Neural progenitor cell (in vitro differentiated cells): ENCODE data around the gene DBNL. TPM values are rescaled to one million over a fixed set of nuclear protein-coding genes. Genes with fewer than 3 reads are reported as not detected.

Source experiments
- DNase-seq: peaks from one replicate; pipeline ENCODE4 v3.0.0-alpha.2; 2016; ENCODE audit warnings: low spot score
- H2AFZ ChIP-seq: fragments of 200-600 bp; sonication (generic); replicated peaks from 2 replicates; pipeline ENCODE4 v1.6.1; 2016; ENCODE audit warnings: antibody characterized with exemption
- H3F3A ChIP-seq: fragments of 200-600 bp; sonication (generic); 2 replicates; pipeline ENCODE4 v1.6.1; 2016; ENCODE audit warnings: antibody characterized with exemption, low read depth
- H3K27ac ChIP-seq: fragments of 200-600 bp; sonication (generic); 2 replicates; pipeline ENCODE4 v1.5.1; 2016; ENCODE audit warnings: mild to moderate bottlenecking
- H3K27me3 ChIP-seq: fragments of 200-600 bp; sonication (generic); 2 replicates; pipeline ENCODE4 v1.6.1; 2016; ENCODE audit warnings: mild to moderate bottlenecking, moderate library complexity
- H3K36me3 ChIP-seq: fragments of 200-600 bp; sonication (generic); 2 replicates; pipeline ENCODE4 v1.5.1; 2016
- H3K4me1 ChIP-seq: fragments of 200-600 bp; sonication (generic); 2 replicates; pipeline ENCODE4 v1.6.1; 2016; ENCODE audit warnings: mixed run types
- H3K4me2 ChIP-seq: fragments of 200-600 bp; sonication (generic); 2 replicates; pipeline ENCODE4 v1.6.1; 2016
- H3K4me3 ChIP-seq: fragments of 200-600 bp; sonication (generic); 2 replicates; pipeline ENCODE4 v1.5.1; 2016
- H3K79me2 ChIP-seq: fragments of 200-600 bp; sonication (generic); 2 replicates; pipeline ENCODE4 v1.6.1; 2016; ENCODE audit warnings: low read depth
- H3K9ac ChIP-seq: fragments of 200-600 bp; sonication (generic); 2 replicates; pipeline ENCODE4 v1.6.1; 2016
- H3K9me3 ChIP-seq: fragments of 200-600 bp; sonication (generic); 2 replicates; pipeline ENCODE4 v1.5.1; 2016; ENCODE audit warnings: low read depth
- H4K20me1 ChIP-seq: fragments of 200-600 bp; sonication (generic); 2 replicates; pipeline ENCODE4 v1.6.1; 2016; ENCODE audit warnings: low read depth
- H3K27ac Mint-ChIP-seq: 3 replicates; pipeline ENCODE4 v1.8.0; 2021; ENCODE audit warnings: mixed read lengths
- H3K27me3 Mint-ChIP-seq: 2 replicates; pipeline ENCODE4 v1.8.0; 2022; ENCODE audit warnings: low read depth, mild to moderate bottlenecking, inconsistent platforms, moderate library complexity, mixed read lengths; ENCODE audit not compliant: insufficient read depth
- H3K36me3 Mint-ChIP-seq: 3 replicates; pipeline ENCODE4 v1.8.0; 2021; ENCODE audit warnings: mixed read lengths
- H3K4me1 Mint-ChIP-seq: 3 replicates; pipeline ENCODE4 v1.8.0; 2021; ENCODE audit warnings: mixed read lengths
- H3K4me3 Mint-ChIP-seq: 3 replicates; pipeline ENCODE4 v1.8.0; 2021; ENCODE audit warnings: mild to moderate bottlenecking, moderate library complexity, mixed read lengths
- H3K9me3 Mint-ChIP-seq: 3 replicates; pipeline ENCODE4 v1.8.0; 2020; ENCODE audit warnings: mixed read lengths
- EZH2 ChIP-seq: fragments of 200-600 bp; sonication (generic); IDR thresholded peaks from 2 replicates; pipeline ENCODE4 v1.6.1; 2017; ENCODE audit warnings: antibody characterized with exemption, mild to moderate bottlenecking, moderate library complexity
- EZH2phosphoT487 ChIP-seq: fragments of 200-600 bp; sonication (generic); IDR thresholded peaks from 2 replicates; pipeline ENCODE4 v1.6.1; 2017; ENCODE audit warnings: antibody characterized with exemption
- total RNA-seq: library from RNA; depleted of rRNA; stranded (reverse); fragments of >200 nt; gene quantifications from 2 replicates; pipeline ENCODE4 v1.2.3, GENCODE V29; 2015; ENCODE audit warnings: low replicate concordance
- TF ChIP-seq, protein P1 (sequence below): fragments of 200-600 bp; sonication (generic); IDR thresholded peaks from 2 replicates; pipeline ENCODE4 v1.5.1; 2017; ENCODE audit warnings: antibody characterized with exemption, mild to moderate bottlenecking

The DBNL gene
- total RNA-seq, 1 donor from 2014 or later, result 31.4 TPM

DNA sequence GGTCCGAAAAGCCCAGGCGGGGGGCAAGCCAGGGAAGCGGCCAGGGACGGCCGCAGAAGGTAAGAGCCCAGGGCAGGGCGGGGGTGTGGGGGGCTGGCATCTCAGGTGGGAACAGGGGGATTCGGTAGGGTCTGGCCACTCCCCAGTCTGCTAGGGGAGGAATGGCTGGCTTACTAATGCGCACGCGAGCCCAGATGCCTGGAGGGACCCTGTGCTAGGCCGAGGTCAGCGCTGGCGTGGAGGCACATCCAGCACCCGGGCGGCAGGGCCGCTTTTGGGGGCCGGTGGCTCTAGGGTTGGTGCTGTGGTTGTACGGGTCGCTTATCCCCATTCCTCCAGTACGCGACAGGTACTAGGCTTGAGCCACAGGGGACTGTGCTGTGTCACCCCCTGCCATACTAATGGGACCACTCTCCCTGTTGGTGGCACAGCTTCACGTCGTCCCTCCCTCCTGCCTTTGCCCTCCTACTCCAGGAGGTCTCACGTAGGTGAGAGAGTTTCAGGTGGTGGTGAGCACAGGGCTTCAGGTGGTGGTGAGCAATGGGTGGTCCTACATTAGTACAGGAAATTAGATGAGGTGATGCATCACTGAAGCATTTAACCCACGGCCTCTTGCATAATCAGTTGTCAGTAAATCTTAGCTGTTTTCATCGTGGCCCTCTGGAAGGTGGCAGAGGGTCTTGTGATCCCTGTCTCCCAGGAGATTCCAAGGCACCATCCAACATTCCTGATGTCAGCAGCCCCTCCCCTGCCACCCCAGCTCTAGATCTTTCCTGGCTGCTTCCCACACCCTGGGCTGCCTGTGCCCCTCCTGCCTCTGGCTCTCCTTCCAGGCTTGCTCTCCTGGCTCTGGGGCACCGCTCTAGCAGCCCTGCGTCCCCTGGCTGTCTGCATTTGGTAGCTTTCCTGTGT, 60.6 kb downstream of the DBNL start:
- H3K36me3 ChIP-seq, result no peaks in the 10 kb centered on the region
- H3K4me1 Mint-ChIP-seq, result peaks cover 27% of the 10 kb centered on the region
- no peak overlapping the region for H2AFZ ChIP-seq
- H3K4me1 ChIP-seq, result no peaks in the 10 kb centered on the region
- no peak overlapping the region for H3K9ac ChIP-seq
- TF ChIP-seq EZH2, result peak; percentile 15
- TF ChIP-seq EZH2phosphoT487, result no peak
- H3K9me3 ChIP-seq, result no peaks in the 10 kb centered on the region
- peaks cover 44% of the 10 kb centered on the region for H3K27me3 ChIP-seq
- peaks cover 3% of the 10 kb centered on the region for H3K36me3 Mint-ChIP-seq
- H4K20me1 ChIP-seq, result peaks cover 4% of the 10 kb centered on the region
- no peaks in the 10 kb centered on the region for H3K9me3 Mint-ChIP-seq
- peaks cover 8% of the 10 kb centered on the region for H3K27me3 Mint-ChIP-seq
- H3F3A ChIP-seq, result peaks cover 5% of the 10 kb centered on the region
- H3K4me2 ChIP-seq, result peak overlapping the region; percentile 80
- DNase-seq, result peak; percentile 51
- H3K27ac ChIP-seq, result no peak overlapping the region
- peak overlapping the region; percentile 54 for H3K4me3 ChIP-seq
- peak overlapping the region; percentile 86 for H3K4me3 Mint-ChIP-seq
- H3K79me2 ChIP-seq, result no peaks in the 10 kb centered on the region
- peak overlapping the region; percentile 28 for H3K27ac Mint-ChIP-seq

DNA sequence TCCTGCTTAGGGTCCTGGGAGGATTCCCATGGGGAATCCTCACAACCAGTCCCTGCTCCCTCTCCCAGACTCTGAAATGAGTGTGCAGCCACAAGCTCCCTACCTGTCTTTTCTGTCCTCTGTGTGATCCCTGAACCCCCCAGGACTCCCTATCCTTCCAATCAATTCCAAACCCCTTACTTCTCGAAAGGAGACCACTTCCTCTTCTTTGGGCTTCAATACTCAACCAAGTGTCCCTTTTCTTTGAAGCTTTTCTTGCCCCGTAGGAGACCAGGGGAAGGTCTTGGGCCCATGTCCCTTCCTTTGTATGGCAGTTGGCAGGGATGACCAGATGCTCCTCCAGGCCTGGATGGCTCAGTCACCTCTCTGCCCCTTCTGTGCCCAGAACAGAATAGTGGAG, 61.3 kb downstream of the DBNL start:
- Histone ChIP-seq H2AFZ (no peak overlapping the region), H3K4me1 (no peaks in the 10 kb centered on the region), H3K79me2 (no peaks in the 10 kb centered on the region), H3K4me2 (peak overlapping the region; percentile 80), H3K9me3 (no peaks in the 10 kb centered on the region), H4K20me1 (peaks cover 4% of the 10 kb centered on the region), H3K9ac (no peak overlapping the region), H3K27ac (no peak overlapping the region), H3K36me3 (no peaks in the 10 kb centered on the region), H3F3A (peaks cover 5% of the 10 kb centered on the region), H3K27me3 (peaks cover 44% of the 10 kb centered on the region), H3K4me3 (no peak overlapping the region)
- peak overlapping the region; percentile 86 for H3K4me3 Mint-ChIP-seq
- peaks cover 3% of the 10 kb centered on the region for H3K36me3 Mint-ChIP-seq
- H3K27ac Mint-ChIP-seq, result peak overlapping the region; percentile 28
- H3K4me1 Mint-ChIP-seq, result peaks cover 20% of the 10 kb centered on the region
- peaks cover 8% of the 10 kb centered on the region for H3K27me3 Mint-ChIP-seq
- DNase-seq, result no peak
- TF ChIP-seq, protein P1, sequence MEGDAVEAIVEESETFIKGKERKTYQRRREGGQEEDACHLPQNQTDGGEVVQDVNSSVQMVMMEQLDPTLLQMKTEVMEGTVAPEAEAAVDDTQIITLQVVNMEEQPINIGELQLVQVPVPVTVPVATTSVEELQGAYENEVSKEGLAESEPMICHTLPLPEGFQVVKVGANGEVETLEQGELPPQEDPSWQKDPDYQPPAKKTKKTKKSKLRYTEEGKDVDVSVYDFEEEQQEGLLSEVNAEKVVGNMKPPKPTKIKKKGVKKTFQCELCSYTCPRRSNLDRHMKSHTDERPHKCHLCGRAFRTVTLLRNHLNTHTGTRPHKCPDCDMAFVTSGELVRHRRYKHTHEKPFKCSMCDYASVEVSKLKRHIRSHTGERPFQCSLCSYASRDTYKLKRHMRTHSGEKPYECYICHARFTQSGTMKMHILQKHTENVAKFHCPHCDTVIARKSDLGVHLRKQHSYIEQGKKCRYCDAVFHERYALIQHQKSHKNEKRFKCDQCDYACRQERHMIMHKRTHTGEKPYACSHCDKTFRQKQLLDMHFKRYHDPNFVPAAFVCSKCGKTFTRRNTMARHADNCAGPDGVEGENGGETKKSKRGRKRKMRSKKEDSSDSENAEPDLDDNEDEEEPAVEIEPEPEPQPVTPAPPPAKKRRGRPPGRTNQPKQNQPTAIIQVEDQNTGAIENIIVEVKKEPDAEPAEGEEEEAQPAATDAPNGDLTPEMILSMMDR, result no peak
- TF ChIP-seq EZH2phosphoT487, result no peak
- no peak for TF ChIP-seq EZH2
- no peaks in the 10 kb centered on the region for H3K9me3 Mint-ChIP-seq

- Histone ChIP-seq H3K4me2 (no peak overlapping the region), H3K27ac (no peak overlapping the region), H4K20me1 (peaks cover 4% of the 10 kb centered on the region), H3K27me3 (peaks cover 44% of the 10 kb centered on the region), H3F3A (peaks cover 5% of the 10 kb centered on the region), H3K36me3 (no peaks in the 10 kb centered on the region), H3K4me3 (no peak overlapping the region), H3K9me3 (no peaks in the 10 kb centered on the region), H3K9ac (no peak overlapping the region), H3K4me1 (no peaks in the 10 kb centered on the region), H3K79me2 (no peaks in the 10 kb centered on the region), H2AFZ (no peak overlapping the region)
- Mint-ChIP-seq H3K27me3 (peaks cover 8% of the 10 kb centered on the region), H3K4me1 (peaks cover 20% of the 10 kb centered on the region), H3K4me3 (peak overlapping the region; percentile 86), H3K36me3 (peaks cover 3% of the 10 kb centered on the region), H3K27ac (peak overlapping the region; percentile 91), H3K9me3 (no peaks in the 10 kb centered on the region)
- DNase-seq, result no peak
- TF ChIP-seq, protein P1, result no peak
- TF ChIP-seq EZH2phosphoT487 (no peak), EZH2 (no peak)
Measured at GRCh38 chr7:44106311-44107065, 62.0 kb downstream of the DBNL start.
